Stimulated activated CD8-positive, alpha-beta memory T cell treated with anti-CD3 and anti-CD28 coated beads, Interleukin-12 subunit alpha, Interleukin-12 subunit beta, amount 100 ng/mL, for 24 hours (primary cell): Measurements from ENCODE around the gene KBTBD8.

ENCODE experiments used
- DNase-seq: peaks from one replicate; pipeline ENCODE4 v3.0.0-alpha.2; 2020; ENCODE audit errors: extremely low read depth

KBTBD8 gene

DNA sequence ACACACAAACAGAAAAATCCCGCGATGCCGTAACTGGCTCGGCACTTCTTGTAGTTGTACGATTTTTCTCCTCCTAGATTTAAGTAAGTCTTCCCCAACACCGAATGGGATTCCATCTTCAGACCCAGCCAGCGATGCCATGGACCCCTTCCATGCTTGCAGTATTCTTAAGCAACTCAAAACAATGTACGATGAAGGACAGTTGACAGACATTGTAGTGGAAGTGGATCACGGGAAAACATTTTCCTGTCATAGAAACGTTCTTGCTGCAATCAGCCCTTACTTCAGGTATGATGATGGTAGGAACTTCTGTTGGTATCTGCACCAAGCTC is 763 bp downstream of the KBTBD8 start:
- DNase-seq, result no peak

DNA sequence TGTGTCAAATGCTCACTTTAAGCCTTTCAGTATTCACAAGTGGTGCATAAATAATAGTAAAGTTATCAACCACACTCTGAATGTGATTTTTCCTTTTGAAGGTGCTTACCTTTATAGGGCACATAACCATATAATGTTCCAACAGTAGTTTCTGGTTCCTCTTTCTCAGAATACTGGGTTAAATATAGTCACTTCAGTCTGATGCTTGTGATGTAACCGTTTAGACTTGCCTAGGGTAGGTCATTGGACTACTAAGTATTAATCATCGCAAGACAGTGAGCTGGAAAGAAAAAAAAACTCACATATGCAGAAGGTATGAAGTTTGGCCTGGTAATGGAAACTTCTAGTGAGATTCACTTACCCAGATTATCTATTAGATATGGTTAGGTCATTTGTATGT is 1.9 kb downstream of the KBTBD8 start:
- no peak for DNase-seq

DNA sequence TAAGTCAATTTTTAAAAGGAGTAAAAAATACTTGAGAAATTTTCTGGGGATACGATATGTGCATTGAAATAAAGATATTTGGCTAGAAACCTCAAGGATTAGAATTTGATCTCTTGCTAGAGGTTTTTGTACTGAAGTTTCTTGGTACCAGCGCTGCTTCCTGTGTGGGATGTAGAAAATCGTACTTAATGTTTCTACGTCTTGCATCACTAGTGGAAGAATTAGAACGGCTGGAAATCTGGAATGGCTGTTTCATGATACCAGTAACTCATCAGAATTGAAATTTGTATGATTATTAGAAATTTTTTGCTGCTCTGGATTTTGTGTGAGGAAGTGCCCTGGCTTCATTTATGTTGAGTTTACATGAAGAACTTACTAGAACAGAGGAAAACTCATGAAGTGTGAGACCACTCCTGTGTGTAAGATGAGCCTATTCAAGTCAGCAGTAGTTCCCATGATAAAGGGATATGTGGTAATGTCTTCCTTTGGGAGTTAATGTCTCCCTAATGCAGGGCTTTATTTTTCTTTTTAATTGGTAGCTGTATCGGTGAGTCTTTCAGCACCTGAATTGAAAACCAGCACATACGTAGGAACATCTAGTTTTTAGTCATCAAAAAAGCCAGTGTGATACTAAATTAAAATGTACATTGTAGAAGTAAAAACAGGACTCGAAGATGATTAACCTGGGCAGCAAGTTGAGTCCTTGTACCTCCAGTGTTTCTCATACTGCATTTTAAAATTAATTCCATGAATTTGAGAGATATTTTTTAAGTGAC is 3.2 kb downstream of the KBTBD8 start:
- DNase-seq, result no peak

DNA sequence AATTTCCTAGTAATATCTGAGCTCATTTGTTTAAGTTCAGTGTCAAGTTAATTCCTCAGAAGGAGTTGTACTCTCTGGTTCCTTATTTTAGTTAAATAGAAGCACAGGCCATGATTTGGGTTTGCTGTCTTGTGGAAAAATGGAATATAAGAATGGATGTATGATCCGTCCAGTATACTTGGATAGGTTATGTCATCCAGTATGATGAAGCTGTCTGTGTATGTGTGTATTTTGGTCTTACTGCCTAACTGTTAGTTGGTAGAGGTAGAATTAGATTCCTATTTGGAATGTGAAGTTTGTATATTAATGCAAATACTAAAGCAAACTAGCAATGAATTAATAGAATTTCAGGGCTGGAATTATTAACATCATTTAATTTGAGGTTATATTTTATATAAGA is 7.9 kb downstream of the KBTBD8 start:
- DNase-seq, result no peak

DNA sequence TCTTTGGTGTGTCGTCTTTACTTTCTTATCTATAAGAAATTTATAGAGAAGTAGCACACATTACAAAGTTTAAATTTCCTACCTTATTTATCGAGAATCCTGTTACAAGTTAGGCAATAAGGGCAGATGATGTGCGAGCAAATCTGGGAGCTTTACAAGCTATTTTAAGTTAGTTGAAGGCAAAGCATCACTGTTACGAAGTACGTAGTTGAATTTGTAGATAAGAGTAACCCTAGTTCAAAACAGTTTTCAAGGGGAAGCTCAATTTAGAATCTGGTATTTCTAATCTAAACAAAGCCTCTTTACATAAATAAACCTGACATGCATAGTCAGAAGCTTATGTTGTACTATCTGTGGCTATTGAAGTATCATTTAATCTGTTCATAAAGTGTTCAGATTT is 8.4 kb downstream of the KBTBD8 start:
- DNase-seq, result no peak

DNA sequence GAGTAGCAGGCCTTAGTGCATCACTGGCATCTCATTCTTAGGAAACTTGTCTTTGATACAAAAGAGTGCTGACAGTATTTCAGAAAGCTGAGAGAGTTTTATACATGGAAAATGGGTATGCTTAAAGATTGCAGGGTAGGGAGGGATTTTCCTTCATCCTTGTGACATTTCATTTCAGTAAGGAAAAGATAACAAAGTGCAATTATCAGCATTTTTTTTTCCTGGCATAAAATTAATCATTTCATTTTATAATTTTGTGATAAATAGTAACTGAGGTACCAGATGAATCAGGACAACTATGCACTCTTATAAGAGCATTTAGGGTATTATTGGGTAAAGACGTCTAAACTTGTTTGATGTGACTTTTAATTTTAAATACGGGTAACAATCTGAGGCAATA is 10.3 kb downstream of the KBTBD8 start:
- no peak for DNase-seq

DNA sequence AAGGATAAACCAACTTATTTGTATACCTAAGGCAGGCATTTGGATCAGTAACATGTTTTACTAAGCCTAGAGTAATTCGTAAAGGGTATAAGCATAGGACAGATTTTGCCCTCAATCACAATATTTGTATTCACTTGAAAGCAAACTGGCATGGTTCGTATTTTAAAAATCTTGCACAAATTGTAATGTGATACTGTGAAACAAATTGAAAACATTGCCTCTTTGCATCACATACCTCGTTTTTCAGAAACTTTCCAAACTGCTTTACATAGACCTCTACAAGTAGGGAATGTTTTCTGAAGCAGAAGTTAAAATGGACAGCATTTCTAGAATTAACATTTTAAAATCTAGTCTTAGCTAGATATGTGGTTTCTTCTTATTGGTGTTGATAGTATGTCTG is 11.6 kb downstream of the KBTBD8 start:
- no peak for DNase-seq

DNA sequence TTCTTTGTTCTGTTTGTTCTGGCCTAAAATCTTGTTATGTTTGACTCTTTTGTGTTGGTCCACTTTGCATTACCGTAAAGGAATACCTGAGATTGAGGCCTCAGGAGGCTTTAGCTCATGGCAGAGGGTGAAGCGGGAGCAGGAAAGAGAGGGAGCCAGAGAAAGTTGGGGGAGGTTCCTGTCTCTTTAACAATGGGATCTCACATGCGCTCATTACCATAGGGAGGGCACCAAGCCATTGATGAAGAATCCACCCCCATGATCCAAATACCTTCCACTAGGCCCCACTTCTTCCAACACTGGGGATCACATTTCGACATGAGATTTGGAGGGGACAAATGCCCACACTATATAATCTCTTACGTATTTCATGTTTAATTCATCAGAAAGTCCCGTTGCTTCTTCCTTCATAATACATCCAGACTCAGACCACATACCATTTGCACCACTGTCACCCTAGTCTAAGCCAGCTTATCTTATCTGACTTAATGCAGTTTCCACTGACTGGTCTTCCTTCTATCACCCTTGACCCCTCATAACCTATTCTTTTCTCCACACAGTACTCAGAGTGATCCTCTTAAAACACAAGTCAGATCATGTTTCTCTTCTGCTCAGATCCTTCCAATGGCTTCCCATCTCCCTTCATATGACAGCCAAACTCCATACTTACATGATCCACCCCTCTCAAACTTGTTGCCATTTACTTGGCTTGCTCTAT is 13.5 kb downstream of the KBTBD8 start:
- no peak for DNase-seq

DNA sequence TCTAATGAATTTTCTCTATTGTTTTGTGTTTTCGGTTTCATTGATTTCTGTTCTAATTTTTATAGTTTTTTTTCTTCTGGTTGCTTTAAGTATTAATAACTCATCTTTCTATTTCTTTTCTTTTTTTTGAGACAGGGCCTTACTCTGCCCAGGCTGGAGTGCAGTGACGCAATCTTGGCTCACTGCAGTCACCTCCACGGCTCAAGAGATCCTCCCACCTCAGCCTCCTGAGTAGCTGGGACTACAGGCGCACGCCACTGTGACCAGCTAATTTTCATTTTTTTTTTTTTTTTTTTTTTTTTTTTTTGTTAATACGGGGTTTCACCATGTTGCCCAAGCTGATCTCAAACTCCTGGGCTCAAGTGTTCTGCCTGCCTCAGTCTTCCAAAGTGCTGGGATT is 14.5 kb downstream of the KBTBD8 start:
- no peak for DNase-seq

DNA sequence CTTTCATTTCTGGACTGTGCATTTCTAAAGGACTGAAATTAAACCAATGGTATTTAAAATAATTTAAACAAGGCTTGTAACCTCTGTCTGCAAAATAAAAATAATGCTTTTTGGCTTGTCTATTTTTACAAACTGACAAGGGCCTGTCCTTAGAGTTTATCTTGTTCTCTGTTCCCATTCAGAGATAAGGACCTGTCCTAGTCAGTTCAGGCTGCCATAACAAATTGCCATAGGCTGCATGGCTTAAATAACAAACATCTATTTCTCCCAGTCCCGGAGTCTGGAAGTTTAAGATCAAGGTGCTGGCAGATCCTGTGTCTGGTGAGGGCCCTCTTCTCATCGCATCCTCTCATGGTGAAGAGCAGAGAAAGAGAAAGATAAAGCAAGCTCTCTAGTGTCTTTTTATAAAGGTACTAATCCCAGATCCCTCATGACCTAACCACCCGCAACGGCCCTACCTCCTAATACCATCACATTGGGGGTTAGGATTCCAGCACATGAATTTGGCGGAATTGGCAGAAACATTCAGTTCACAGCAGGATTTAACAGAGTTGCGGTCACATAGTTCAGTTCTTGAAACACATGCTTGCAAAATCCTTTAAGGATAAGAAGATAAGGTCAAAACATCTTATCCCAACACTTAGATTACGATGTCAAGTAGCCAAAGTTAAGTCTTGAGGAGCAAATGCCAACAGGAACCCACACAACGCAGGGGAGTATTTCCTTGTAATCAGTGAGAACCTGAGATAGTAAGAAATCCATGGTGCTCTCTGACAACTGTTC is 17.8 kb downstream of the KBTBD8 start:
- no peak for DNase-seq

DNA sequence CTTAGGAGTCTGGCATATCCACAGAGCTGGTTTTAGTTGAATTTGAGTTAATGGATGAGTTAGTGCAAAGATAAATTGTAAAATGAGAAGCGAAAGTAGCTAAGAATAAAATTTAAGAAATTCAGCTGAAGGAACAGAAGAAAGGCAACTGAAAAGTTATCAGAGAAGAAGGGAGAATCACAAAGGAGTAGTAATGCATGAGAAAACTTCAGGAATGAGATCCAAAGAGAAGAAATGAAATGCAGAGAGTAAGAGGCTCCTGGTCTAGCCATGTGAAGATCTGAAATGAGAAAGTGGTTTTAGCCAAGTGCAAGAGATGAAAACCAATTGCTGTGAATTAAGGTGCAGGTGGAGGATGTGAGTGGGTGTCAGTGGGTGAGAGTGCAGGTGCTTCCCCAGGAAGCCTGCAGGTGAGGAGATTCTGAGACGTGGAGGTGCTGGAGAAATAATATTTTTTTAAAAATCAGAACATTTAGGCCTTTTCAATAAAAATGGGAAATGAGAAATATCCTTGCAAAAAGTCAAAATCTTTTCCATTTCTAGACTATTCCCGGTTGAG is 18.5 kb downstream of the KBTBD8 start:
- no peak for DNase-seq

DNA sequence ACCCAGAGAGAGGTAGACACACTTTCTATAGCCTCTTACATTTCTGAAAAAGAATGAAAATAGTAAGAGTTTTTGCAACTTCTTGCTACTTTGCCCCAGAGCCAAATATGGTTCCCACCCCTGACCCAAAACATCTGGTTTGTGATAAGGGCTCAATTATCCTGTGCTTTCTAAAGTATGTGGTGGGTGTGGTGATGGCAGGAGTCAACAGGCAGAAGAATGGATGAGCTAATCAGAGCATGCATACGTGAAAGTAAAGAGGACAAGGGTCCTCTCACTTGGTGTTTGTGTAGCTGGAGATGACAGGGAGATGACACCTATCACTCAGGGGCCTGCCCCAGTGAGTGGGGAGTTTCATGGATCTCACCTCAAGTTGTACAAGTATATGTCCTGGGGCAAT is 19.1 kb downstream of the KBTBD8 start:
- no peak for DNase-seq

DNA sequence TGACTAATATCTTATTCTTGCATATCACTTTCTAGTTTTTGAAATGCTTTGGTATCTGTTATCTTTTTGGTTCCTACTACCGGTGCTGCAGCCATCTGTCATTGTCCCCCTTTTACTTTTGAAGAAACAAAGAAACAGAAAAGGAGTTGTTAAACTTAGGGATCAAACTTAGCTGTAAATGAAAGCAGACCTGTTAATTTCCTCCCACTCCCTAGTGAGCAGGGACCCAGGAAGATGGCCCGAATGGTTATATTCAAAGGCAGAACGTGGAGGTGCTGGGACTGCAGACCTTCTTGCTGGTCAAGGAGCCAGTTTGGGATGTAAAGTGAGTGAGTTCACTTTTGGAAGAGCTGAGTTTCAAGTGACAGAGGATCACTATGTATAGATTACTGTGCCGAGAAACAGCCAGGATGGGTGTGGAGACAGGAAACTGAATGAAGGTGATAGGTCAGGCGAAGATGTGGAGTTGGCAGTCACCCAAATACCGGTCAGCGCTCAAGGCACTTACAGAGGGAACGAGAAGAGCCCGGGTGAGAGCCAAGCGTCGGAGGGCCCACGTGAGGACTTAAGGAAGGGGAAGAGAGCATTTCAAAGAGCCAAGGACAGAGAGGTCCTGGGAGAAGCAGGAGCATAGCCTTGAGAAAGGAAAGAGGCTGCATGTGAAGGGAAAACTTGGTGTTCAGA is 20.1 kb downstream of the KBTBD8 start:
- DNase-seq, result no peak

DNA sequence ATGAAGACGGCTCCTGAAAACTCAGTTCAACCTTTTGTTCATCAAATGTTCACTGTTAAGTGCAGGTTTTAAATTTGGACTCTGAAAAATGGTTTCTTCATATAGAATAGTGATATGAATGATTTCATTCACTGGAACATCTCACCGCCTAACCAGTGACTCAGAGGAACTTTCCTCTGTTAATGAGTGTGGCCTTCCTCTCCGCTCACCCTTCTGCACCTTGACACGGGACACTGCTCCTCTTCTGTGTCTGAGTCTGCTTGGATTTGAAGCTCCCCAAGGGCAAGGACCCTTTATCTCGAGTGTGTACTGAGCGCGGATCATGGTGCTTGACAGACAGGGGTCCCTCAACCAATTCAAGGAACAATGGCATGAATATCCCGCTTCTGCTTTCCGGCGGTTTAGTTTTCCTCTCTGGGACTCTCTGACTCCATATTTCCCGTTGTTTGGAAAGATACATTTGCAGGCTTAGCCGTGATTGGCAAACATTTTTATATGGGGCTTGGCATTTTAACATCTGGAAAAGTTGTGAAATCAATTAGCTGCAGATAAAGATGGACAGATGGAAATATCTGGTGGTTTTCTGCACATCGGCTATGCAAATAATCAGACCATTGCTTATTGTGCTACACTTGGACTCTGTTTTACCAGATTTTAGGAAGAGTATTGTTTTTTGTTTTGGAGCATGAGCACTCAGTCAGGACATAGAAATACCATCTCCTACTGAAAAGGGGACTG is 20.9 kb downstream of the KBTBD8 start:
- DNase-seq, result no peak

DNA sequence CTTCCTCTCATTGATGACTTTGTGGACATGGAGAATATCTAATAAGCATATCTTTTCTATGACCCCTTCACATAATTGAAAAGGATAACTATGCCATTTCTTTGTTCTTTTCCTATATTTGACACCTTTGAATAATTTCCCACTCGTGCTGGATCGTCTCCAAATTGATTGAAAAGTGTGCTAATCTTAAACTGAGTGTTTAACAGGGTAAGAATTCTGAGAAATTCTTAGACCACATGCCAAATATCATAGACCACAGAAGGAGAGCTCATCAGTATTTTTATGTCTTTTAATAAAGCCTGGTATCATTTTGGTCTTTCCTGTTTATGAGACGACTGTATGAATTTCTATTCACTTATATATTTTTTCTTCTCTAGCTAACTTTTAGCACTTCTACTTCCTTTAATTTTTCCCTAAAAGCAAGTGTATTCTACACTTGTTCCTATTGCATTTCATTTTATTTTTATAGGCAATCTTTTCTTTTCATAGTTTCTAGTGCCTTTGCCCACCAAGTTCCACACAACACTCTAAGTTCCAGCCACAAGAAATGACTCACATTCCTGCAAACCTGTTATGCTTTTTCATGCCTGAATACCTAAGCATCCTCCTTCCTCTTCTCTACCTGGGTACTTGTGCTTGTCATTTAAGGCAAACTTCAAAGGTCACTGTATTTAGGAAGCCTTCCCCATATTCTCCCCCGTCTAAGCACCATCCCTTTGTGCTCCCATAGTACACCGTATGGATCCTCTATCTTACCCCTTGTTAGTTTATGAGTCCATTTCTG is 30.1 kb downstream of the KBTBD8 start:
- no peak for DNase-seq

DNA sequence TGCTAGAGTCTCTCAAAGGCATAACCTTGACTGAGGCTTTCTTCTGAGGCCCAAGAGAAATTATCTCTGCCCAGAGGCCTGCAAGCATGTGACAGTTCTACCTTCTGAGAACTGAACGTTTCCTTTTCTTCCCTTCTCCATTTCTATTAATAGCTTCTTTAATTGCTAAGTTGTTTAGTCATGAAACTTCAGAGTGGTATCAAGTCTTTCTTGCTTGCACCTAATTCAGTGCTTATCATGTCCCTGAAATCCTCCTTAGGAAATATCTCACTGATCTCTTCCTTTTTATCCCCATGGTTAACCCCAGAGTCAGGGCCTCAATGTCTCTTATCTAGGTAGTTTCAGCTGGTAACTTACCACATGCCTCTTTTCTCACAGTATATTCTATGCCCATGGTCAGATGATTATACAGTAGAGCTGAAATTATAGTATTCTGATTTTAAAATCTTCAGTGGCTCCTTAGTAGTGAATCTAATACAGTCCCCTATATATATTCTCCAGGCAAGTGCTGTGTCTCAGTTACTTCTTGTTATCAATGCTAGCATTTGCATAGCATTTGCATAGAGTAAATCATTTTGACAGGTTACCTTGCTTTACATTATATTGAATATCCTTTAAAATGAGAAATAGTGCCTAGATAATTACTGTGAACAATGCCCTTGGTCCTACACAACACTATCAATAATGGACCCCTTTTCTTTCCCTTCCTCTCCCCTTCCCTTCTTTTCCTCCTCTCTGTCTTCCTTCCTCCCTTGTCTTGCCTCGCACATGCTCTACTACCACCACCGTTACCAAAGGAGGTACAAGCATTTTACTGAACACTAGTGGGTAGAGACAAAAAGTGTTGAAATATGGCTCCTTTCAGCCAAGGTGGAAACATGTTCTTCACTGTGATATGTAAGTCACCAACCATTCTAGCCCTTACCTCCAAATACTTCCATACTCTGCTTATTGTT is 33.0 kb downstream of the KBTBD8 start:
- no peak for DNase-seq

DNA sequence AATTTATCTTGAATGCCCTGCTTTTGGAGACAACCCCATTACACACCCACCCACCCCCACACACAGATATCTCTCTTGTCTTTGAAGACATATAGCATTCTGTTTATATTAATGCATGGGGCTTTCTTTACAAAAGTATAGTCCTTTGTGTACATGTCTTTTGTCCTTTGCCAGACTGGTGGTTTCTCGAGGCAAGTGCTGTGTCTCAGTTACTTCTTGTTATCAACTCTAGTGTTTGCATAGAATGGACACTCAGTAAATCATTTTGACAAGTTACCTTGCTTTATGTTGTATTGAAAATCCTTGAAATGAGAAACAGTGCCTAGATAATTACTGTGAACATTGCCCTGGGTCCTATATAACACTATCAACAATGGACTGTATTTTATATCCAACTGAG is 33.9 kb downstream of the KBTBD8 start:
- DNase-seq, result no peak

DNA sequence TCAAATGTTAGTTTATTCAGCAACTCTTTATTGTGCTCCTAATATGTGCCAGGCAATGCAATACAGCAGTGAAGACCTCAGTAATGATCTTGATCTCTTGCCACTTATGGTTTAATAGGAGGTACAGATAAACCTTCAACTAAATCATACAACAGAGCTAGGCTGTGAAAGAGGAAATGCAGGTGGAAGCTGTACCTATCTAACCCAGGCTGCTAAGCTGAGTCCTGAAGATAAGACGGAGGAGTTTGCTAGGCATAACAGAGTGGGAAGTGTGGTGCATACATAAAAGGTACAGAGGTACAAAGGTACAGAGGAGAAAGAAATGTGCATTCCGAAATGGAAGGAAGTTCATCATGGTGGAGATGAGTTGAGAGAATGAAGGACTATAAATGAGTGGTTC is 35.0 kb downstream of the KBTBD8 start:
- DNase-seq, result no peak

DNA sequence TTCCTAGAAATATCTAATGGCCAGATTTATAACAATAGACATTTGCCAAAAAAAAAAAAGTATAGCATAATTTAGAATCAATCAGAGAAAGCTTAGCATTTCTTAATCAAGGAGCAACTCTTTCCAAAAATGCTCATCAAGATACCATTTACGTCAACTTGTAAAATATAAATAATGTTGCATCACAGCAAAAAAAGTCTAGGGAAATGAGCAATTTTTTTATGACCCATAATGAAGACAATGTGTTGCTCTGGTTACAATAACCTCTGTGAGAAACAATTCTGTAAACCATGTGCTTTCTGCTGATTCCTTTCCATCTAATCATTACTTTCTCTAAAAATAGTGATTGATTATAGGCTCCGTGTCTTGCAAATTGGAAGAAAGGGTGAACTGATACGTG is 36.3 kb downstream of the KBTBD8 start:
- no peak for DNase-seq
